GM18861 (cell line): ENCODE data around the gene DDX3X.

Experiments
- ATAC-seq: cut with Tn5 transposase; IDR thresholded peaks from one replicate; pipeline ENCODE4 v1.9.1; 2021; ENCODE audit not compliant: unreplicated experiment

Gene DDX3X

DNA sequence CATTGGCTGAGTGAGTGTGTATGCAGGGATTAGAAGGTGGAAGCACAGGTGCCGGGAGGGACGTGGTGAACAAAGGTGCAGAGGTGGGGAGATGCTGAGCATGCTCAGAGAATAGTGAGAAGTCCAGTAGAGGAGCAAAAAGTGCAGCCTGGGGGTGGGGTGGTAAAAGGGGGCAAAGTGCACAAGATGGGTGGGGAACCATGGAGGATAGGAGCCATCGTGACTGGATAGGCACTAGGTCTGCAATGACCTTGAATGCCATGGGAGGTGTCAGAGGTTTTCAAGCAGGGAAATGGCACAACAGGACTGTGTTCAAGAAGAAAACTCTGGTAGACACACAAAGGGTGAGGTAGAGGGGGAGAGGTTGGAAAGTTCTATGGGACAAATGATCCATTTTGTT lies 6.6 kb upstream of the DDX3X start:
- ATAC-seq = no peak

DNA sequence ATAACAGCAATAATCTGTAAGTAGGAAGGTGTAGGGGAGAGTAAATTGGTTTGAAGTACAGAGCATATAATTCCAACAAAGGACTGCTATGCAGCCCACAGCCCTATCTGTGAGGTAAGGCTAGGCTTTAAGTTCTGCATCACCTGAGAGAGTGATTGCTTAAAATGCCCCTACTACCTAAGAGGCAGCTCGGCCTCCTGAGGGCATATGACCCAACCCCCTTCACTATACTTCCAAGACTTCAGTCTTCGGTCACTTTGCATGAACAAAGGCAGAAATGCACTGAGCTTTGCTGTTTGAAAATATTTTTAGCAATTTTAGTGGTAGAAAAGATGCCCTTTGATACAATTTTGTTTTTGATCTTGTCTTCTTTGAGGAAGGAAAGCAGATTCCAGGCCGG lies 4.9 kb upstream of the DDX3X start:
- no peak for ATAC-seq

DNA sequence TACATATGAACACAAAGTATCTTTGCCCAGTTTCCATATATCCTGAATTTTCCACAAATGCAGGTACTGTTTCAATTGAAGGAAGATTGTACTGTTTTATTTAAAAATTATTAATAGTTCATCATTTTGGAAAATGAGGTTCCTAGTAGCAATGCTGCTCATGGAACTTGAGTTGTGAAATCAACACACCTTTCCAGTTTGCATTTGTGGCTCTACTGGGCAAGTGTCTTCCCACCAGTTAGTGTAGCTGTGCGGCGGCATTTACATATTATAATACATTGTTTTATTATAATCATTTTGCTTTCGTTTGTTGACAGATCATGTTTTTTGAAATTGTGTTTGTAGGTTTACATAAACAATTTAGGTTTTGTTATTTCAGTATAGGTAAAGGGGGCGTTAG lies 2.0 kb upstream of the DDX3X start:
- no peak for ATAC-seq

DNA sequence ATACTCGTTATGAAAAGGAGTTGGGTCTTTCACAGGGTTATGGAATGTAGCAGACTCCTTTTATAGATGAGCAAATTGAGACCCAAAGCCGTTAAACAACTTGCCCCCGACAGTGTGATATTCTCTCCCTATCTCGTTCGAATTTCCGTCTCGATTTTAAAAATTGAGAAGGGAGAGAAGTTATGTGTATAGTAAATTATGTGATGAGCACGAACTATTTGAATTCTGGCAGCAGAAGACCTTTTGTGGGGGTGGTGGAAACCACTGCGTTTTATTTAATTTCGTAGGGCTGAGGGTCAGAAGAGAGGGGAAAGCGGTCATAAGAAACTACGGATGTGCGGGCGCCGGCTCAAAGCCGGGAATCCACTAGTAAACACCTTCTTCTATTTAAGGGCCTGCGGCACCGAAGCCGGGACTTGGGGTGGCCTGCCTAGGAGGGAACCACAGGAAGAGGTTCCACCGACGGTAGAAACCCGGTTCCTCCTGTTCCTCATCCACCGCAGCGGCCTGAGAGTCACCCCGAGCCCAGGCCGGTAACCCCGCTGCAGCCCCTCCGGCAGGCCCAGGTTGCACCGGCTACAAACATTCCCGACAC lies 1.5 kb upstream of the DDX3X start:
- ATAC-seq = peak; percentile 7

DNA sequence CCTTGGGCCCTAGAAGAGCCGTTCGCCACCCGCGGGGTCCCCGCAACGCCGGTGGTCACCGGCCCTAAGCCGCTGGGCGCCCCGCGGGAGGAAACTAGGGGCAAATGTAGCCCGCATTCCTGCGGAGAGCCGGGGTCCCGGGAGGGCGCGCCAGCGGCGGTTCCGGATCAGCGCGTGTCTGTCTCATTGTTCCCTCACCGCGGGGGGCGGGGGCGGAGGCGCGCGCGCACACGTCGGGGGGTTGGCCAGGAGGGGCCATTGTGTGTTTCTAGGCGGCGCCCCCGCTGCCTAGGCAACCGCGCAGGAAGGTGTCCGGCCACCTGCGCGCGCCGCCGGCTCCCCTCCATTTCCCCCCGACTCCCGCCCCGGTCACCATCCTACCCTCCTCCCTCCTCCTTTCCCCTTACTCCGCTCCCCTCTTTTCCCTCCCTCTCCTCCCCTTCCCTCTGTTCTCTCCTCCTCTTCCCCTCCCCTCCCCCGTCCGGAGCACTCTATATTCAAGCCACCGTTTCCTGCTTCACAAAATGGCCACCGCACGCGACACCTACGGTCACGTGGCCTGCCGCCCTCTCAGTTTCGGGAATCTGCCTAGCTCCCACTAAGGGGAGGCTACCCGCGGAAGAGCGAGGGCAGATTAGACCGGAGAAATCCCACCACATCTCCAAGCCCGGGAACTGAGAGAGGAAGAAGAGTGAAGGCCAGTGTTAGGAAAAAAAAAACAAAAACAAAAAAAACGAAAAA lies 789 bp upstream of the DDX3X start:
- peak; percentile 27 for ATAC-seq

DNA sequence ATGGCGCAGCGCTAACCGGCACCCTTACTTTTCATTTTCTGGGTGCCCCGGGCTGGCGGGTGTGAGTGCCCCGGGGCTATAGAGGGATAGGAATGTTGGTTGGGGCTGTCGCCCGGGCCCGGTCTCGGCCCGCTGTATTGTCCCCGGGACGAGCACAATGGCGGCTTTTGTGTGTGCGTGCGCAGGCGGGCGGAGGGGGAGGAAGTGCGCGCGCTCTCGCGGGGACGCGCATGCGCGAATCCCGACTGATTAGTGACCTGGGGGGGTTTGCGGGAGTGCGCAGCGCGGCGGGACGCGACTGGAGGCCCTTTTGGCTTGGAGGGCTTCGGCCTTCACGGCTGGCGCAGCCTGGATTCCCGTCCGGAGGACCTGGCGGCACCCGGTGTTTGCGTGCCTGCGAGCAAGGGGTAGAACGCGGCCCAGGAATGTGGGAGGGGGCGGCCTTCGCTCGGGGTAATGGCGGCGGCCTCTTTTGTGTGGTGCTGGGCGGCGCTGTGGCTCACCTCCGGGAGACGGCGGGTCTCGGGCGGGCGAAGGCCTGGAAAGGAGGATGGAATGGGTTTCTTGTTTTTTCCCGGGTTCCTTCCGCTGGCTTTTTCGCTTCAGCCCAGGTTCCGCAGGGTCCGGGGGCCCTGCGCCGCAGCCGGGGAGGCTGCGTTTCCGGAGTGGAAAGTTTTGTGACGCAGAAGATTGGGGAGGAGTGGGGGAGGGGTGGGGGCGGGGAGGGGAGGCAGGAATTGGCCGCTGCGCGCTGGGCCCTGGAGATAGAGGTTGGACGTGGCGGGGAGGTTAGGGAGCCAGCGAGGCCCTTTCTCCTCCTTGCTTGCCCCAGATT lies 618 bp downstream of the DDX3X start:
- peak; percentile 16 for ATAC-seq

DNA sequence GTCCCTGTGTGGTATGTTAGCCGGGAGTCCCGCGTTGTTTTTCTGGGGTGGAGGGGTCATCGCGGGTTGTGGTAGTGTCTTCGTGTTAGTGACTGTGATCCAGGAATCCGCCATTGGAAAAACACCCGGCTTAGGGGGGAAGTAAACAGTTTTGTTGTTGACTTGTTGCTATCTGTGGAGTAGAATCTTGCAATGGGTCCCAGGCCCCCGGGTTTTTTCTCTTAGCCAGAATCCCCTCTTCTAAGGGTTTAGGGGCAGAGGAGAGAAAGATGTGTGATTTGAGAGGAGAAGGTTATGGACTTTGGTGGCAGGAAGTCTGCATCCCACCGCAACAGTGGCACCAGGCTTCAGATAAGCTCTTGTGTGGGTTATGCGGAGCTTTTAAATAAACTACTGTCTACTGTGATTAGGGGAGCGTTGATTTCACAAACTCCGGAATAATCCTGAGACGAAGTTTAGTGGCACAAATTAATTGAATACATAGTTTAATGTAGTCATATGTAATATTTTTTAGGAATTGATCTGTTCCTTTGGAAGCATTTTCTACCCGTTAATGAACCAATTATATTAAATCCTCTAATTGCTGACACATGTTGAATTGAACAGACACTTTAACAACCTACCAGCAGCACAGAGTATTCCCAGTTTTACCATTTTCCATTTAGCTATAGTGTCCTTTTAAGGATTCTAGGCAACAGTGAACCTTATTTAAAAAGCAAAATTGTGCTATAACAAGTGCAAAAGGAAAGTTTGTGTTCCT lies 1.4 kb downstream of the DDX3X start:
- no peak for ATAC-seq

DNA sequence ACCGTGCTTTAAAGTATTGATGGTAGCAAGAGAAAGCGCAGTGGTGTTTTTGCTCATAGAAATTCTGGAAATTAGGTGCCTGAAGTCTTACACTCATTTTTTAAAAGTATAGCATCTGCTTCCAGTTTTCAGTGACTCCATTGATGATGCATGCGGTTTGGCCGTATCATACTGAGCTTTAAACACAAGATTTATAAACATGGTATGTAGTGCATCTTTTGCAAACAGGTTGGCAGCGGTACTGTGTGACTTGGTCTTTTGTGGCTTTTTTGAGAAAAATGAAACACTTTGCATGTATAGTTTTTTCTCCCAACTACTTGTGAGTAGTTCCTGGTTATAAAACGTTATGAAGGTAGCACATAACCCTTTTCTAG lies 2.0 kb downstream of the DDX3X start:
- ATAC-seq = no peak

DNA sequence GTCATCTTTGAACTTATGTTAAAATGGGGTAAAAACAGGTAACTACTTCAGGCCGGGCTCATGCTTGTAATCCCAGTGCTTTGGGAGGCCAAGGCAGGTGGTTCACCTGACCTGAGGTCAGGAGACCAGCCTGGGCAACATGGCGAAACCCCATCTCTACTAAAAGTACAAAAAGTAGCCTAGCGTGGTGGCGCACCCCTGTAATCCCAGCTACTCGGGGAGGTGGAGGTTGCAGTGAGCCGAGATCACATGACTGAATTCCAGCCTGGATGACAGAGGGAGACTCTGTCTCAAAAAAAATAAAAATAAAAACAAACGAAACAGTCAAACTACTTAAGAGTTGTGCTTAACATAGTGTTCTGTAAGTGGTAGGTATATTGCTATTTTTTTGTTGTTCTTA lies 2.5 kb downstream of the DDX3X start:
- ATAC-seq = no peak

DNA sequence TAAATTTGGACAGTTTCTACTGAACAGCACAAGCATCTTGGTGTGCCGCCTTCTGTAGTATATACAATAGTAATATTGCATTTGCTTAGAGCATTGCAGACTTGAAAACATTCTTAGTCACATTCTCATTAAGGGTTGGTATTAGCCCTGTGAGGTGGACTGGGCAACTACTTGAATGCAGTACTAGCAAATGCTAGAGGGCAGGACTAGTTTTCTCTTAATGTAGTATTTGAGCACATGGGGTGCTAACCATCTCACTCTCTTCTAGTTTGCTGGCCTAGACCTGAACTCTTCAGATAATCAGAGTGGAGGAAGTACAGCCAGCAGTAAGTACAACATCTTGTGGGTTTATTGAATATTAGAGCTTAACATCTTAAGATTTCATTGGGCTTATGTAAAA lies 3.2 kb downstream of the DDX3X start:
- no peak for ATAC-seq

DNA sequence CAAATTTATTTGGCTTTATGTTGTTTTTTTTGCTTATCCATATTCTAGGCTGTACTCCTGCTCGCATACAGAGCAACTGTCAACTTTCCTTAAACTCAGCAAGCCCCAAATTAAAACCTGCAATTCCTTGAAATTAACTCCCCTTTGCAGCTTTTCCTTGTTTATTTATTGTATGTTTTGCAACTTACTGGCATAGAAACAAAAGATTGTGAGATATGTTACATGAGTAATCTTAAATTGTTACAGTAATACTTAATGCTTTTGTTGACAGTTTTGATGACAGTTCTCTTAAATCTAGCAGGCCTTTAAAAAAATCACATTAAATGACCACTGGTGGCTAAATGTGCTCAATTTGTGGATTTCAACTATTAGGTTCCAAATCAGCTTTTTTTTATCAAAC lies 4.5 kb downstream of the DDX3X start:
- ATAC-seq = no peak

DNA sequence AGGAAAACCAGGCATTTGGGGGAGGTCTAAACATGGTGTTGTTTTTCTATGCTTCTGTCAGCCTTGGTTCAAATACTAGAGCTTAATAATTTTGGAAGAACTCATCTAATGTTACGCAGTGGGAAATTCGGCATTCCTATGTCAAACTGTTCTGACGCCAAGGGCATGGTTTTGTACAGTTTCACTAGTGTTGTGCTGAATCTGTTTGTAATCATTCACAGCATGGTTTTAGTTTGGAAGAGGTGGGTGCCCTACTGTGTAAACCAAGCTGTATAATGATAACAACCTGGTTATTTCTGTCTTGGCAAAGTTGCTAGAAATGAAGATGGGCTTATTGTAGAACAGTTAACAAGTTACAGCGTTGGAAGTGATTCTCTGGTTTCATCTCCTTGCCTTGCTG lies 5.2 kb downstream of the DDX3X start:
- ATAC-seq = no peak

DNA sequence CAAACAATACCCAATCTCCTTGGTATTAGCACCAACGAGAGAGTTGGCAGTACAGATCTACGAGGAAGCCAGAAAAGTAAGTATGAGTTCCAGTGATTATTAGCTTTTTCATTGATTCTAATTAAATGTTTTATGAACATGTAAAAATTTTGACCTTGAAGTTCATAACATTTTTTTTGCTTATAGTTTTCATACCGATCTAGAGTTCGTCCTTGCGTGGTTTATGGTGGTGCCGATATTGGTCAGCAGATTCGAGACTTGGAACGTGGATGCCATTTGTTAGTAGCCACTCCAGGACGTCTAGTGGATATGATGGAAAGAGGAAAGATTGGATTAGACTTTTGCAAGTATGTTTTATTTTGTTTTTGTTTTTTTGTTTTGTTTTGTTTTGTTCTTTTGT lies 10.1 kb downstream of the DDX3X start:
- no peak for ATAC-seq

DNA sequence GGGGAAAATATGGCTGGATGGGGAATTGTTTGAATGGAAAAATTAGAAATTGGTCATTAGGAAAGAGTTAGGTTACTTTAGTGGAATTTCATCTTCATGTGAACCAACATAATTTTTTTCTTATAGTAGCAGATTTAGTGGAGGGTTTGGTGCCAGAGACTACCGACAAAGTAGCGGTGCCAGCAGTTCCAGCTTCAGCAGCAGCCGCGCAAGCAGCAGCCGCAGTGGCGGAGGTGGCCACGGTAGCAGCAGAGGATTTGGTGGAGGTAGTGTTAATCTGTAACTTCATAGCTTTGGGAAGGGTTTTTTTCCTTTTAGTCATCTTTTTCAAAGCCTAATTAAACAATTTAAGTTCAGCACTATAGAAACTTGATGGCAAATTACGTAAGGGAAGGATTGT lies 13.2 kb downstream of the DDX3X start:
- ATAC-seq = no peak

DNA sequence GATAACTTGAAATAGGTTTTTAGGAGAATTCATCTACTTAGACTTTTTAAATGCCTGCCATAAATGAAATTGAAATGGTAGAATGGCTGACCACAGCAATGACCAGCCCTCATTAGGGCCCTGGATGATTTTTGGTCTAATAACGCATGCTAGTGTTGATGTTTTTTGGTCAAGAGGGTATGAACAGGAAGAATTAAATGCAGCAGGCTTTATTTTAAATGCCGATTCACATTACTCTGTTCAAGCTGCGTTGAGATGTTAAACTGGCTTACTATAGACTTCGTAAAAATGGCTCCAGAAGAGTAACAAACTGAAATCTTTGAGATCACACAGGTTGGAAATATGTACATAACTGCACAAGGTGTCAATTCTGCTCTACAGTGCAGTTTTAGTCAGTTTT lies 14.6 kb downstream of the DDX3X start:
- ATAC-seq = no peak

DNA sequence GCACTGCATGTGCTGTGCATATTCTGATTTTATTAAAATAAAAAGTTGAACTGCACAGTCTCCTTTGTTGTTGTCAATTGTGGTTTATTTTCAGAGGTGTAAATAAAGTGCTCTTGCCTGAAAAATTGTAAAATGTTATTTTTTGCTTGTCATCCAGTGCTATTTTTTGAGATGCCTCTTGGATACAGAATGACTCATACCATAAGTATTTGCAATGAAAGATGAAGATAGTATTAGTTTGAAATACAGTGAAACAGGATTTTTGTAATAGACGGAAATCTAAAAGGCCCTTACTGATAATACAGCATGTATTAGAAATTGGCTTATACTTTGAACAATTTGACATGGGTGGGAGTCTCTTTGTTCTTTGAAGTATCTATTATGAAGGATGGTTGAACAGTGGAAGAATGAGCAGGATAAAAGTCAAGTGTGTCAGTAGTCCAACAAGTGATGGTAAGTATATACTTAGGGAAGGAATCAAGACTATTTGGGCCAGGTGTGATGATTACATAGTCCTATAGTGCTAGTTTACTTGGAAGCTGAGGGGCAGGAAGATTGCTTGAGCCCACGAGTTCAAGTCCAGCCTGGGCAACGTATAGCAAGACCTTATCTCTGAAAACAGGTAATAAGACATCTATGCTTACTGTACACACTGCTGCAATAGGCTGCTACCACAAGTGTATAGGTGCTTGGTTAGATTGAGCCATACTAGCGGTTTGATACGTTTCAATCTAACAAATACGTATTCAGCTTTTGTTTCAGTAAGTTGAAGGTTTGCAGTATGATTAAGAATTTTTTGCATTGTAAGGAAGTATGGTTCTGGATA lies 16.4 kb downstream of the DDX3X start:
- no peak for ATAC-seq

DNA sequence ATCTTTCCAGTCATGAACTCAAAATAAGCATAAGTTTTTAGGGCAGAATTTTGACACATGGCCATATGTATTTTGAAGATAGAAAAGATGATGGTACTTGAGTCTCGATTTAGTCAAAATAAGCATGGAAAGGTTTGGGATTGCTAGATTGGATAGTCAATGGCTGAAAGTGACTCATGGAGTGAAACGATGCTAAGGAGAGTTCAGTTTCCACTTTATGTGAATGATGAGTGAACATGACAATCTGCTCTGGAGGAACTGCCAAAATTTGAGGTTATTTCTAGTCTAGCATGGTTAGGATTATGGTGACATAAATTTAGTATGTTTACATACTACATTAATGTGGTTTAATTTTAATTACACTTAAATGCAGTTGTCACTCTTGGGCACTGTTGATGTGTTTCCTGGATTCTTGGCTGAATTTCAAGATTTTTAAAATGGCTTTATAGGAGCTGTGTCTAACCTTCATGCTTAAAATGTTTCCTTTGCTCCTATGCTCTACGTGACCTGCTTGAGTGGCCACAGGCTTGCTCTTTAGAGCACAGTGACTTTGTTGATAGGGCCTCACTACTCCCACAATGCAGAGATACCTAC lies 17.1 kb downstream of the DDX3X start:
- ATAC-seq = no peak

DNA sequence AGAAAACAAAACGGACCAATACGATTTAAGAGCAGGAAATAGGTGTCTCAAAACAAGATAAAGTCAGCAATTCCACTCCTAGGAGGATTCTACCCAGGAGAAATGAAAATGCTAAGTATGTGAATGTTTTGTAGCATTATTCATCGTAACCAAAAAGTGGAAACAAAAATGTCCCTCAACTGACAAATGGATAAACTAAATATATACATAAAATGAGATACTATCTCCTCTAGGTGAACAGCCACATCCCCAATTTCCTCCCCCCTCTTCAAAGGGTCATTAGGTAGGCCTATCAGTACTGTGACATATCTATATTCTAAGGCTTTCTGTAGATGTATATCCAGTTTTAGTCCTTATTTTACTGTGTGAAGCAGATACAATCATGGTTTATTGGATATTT lies 18.0 kb downstream of the DDX3X start:
- ATAC-seq = no peak

DNA sequence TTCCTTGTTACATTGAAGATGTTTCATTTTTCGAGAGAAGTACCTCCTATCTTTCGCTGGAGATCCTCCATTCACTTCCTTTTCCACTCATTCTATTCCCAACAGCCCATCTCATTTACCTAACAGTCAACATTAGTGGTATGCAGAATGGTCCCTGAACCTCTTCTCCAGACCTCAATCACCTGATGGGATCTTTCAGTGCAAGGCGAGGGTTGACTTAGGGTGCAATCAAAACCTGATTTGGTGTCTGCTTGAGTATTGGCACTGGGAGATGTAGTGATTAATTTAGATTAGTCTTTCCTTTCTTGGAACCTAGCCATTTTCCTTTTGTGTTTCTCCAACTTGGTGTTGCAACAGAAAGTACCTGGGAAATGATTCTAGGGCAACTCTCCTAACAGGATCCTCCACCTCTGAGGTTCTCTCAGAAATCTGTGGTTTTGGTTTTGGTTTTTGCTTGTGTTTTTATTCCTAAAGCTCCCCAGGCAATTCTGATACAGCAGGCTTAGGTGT lies 18.4 kb downstream of the DDX3X start:
- ATAC-seq = no peak

DNA sequence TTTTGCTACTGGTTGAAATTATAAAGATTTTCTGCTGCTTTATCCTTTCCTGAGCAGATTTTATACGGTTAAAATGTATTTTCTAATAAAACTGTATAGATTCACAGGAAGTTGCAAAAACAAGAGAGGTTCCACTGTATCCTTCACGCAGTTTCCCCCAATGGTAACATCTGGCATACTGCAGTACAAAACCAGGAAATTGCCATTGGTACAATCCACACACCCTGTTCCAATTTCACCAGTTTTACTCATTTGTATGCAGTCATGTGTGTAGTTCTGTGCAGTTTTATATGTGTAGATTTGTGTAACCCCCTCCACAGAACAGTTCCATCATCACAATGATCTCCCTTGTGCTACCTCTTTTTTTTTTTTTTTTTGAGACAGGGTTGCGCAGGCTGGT lies 20.0 kb downstream of the DDX3X start:
- ATAC-seq = no peak
